Measurements from ENCODE around the gene EDC3. TPM values are rescaled to one million over a fixed set of nuclear protein-coding genes. Genes with fewer than 3 reads are reported as not detected.
A peak's percentile ranks its signal among the peaks of the same experiment; 100 is the strongest.

The EDC3 gene
- polyA plus RNA-seq, 1 of the 3 experiments (the other 2 are of a cell fraction): 34.9 TPM

DNA sequence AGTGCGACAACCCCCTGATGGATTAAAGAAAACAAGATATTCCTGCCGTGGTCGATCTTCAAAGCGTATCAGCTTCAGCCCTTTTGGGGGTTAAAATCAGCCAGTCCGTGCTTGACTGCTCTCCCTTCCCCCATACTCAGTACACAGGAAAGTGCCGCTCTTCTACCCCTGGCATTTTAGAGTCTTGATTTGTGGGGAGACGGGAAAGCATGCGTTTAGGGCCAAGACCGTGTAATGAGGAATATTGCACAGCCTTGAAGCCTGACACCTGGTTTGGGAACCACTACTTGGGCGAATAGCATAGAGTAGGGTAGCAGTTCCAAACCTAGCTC lies 540 bp upstream of the EDC3 start:
- peak overlapping the region; percentile 93 for H2AFZ ChIP-seq (ENCODE audit: low read depth)
- 2% methylated on average over 6 of the region's 10 CpGs for WGBS (ENCODE audit: low lambda C conversion rate)
- TF ChIP-seq TAF1 (IDR thresholded peaks at IDR 0.05; ENCODE audit: borderline replicate concordance, low read depth, low read length) (no peak), RAD21 (IDR thresholded peaks at IDR 0.05; ENCODE audit: low read length) (no peak), EZH2phosphoT487 (IDR thresholded peaks at IDR 0.05; ENCODE audit: borderline replicate concordance, low read depth) (no peak), GABPA (IDR thresholded peaks at IDR 0.05; ENCODE audit: low read depth) (no peak), SIN3A (IDR thresholded peaks at IDR 0.05; ENCODE audit: borderline replicate concordance, low read depth, low read length) (no peak), RFX5 (IDR thresholded peaks at IDR 0.05; ENCODE audit: low read length) (no peak), TCF12 (IDR thresholded peaks at IDR 0.05) (no peak), GATA2 (CRISPR knock-in tag; IDR thresholded peaks at IDR 0.05) (no peak)
- TF ChIP-seq, protein P1, sequence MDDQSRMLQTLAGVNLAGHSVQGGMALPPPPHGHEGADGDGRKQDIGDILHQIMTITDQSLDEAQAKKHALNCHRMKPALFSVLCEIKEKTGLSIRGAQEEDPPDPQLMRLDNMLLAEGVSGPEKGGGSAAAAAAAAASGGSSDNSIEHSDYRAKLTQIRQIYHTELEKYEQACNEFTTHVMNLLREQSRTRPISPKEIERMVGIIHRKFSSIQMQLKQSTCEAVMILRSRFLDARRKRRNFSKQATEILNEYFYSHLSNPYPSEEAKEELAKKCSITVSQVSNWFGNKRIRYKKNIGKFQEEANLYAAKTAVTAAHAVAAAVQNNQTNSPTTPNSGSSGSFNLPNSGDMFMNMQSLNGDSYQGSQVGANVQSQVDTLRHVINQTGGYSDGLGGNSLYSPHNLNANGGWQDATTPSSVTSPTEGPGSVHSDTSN (IDR thresholded peaks at IDR 0.05): no peak
- TF ChIP-seq, protein P2, sequence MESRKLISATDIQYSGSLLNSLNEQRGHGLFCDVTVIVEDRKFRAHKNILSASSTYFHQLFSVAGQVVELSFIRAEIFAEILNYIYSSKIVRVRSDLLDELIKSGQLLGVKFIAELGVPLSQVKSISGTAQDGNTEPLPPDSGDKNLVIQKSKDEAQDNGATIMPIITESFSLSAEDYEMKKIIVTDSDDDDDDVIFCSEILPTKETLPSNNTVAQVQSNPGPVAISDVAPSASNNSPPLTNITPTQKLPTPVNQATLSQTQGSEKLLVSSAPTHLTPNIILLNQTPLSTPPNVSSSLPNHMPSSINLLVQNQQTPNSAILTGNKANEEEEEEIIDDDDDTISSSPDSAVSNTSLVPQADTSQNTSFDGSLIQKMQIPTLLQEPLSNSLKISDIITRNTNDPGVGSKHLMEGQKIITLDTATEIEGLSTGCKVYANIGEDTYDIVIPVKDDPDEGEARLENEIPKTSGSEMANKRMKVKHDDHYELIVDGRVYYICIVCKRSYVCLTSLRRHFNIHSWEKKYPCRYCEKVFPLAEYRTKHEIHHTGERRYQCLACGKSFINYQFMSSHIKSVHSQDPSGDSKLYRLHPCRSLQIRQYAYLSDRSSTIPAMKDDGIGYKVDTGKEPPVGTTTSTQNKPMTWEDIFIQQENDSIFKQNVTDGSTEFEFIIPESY (IDR thresholded peaks at IDR 0.05; ENCODE audit: borderline replicate concordance, low read depth): no peak
- peaks cover 10 to 12% of the 10 kb centered on the region in 2 experiments; a peak in 3 of 4 replicates for H3K4me1 ChIP-seq (ENCODE audit: control insufficient read depth in 1 of 2, insufficient read depth in 2 of 2, low read depth in 1 of 2, low read length in 1 of 2)
- no peak for DNase-seq
- ChIA-PET POLR2A (interaction anchor here (1.0 kb wide), 1 partner anchor 42 kb away, joined by 3 read pairs; no protein-coding TSS in a partner anchor), CTCF (interaction anchor here (0.7 to 1.7 kb wide), 6 partner anchors 34 to 254 kb away, joined by 3 to 10 read pairs (median 3); no protein-coding TSS in a partner anchor)
- H3K9ac ChIP-seq: peak overlapping the region; percentile 87
- no peaks in the 10 kb centered on the region for H3K9me2 ChIP-seq
- H3K27ac ChIP-seq (ENCODE audit: low read depth in 2 of 2, low read length in 1 of 2): peak overlapping the region in 1 of 2 experiments; percentile 61; a peak in 1 of 4 replicates
- H3K36me3 ChIP-seq (replicated peaks in 1 of 2; ENCODE audit: control insufficient read depth in 1 of 2, insufficient read depth in 2 of 2, low read length in 1 of 2): no peaks in the 10 kb centered on the region
- peak overlapping the region; percentile 91 to 96 for H3K4me3 ChIP-seq (ENCODE audit: low read depth in 2 of 2, low read length in 1 of 2)
- H3K79me2 ChIP-seq (ENCODE audit: insufficient read depth): peaks cover 53% of the 10 kb centered on the region
- H3K9me3 ChIP-seq: no peaks in the 10 kb centered on the region
- H3F3A ChIP-seq (replicated peaks; ENCODE audit: insufficient read depth): no peaks in the 10 kb centered on the region
- peak overlapping the region; percentile 86 for H3K4me2 ChIP-seq
- no peaks in the 10 kb centered on the region; the same call in 1 of the 2 replicates for H3K27me3 ChIP-seq (ENCODE audit: insufficient read depth)
- no peaks in the 10 kb centered on the region; the same call in 1 of the 2 replicates for H4K20me1 ChIP-seq (ENCODE audit: insufficient read depth)

- H3K4me3 ChIP-seq (ENCODE audit: low read depth in 2 of 2, low read length in 1 of 2): no peak overlapping the region
- no peaks in the 10 kb centered on the region for H3K9me3 ChIP-seq
- H3F3A ChIP-seq (replicated peaks; ENCODE audit: insufficient read depth): no peaks in the 10 kb centered on the region
- H2AFZ ChIP-seq (ENCODE audit: low read depth): no peak overlapping the region
- no peak overlapping the region for H3K9ac ChIP-seq
- peaks cover 10 to 12% of the 10 kb centered on the region in 2 experiments; a peak in 3 of 4 replicates for H3K4me1 ChIP-seq (ENCODE audit: control insufficient read depth in 1 of 2, insufficient read depth in 2 of 2, low read depth in 1 of 2, low read length in 1 of 2)
- H3K27ac ChIP-seq (ENCODE audit: low read depth in 2 of 2, low read length in 1 of 2): no peak overlapping the region
- WGBS (ENCODE audit: low lambda C conversion rate): 94% methylated on average over 1 of the region's 1 CpG
- POLR2A ChIA-PET: no interaction called here
- no peaks in the 10 kb centered on the region for H3K9me2 ChIP-seq
- CTCF ChIA-PET: no interaction called here
- TF ChIP-seq SIN3A (IDR thresholded peaks at IDR 0.05; ENCODE audit: borderline replicate concordance, low read depth, low read length) (no peak), USF2 (IDR thresholded peaks at IDR 0.05; ENCODE audit: borderline replicate concordance, low read depth, low read length) (no peak), FOXJ3 (CRISPR knock-in tag; IDR thresholded peaks at IDR 0.05) (no peak)
- TF ChIP-seq, protein P2 (IDR thresholded peaks at IDR 0.05; ENCODE audit: borderline replicate concordance, low read depth): no peak
- no peaks in the 10 kb centered on the region for H3K27me3 ChIP-seq (ENCODE audit: insufficient read depth)
- H3K4me2 ChIP-seq: no peak overlapping the region
- peaks cover 3% of the 10 kb centered on the region; the same call in 1 of the 2 replicates for H4K20me1 ChIP-seq (ENCODE audit: insufficient read depth)
- H3K79me2 ChIP-seq (ENCODE audit: insufficient read depth): peaks cover 90% of the 10 kb centered on the region
- DNase-seq: no peak
- H3K36me3 ChIP-seq (replicated peaks in 1 of 2; ENCODE audit: control insufficient read depth in 1 of 2, insufficient read depth in 2 of 2, low read length in 1 of 2): peaks cover 0 to 13% of the 10 kb centered on the region in 2 experiments
Measured at GRCh38 chr15:74692327-74692726, 3.5 kb downstream of the EDC3 start.
